PC-3 (cell line): ENCODE data around the gene SLC25A39. TPM values are rescaled to one million over a fixed set of nuclear protein-coding genes. Genes with fewer than 3 reads are reported as not detected.

Source experiments
- ATAC-seq: fragments of 200-7000 bp; cut with Tn5 transposase; 2 replicates; pipeline ENCODE4 v1.9.1; 2020; ENCODE audit warnings: mild to moderate bottlenecking, moderate library complexity
- BruUV-seq: library from RNA; stranded (reverse); fragments of 400-500 nt; replicated peaks from 2 replicates; lab custom pipeline; 2021; lab: Mats Ljungman, UMichigan
- CTCF ChIA-PET: fragments of 300-600 bp; sonication (Branson Sonifier 250); formaldehyde crosslinking; loops from one replicate; lab custom pipeline; 2022; ENCODE audit warnings: antibody characterized with exemption; lab: Charles Lee
- POLR2A ChIA-PET: fragments of 300-600 bp; sonication (Branson Sonifier 250); formaldehyde crosslinking; loops from one replicate; lab custom pipeline; 2022; ENCODE audit warnings: antibody characterized with exemption; ENCODE audit not compliant: unreplicated experiment; lab: Charles Lee
- DNase-seq: peaks from one replicate; pipeline ENCODE4 v3.0.0-alpha.2; 2015
- H2AFZ ChIP-seq: fragments of 300-600 bp; sonication (generic); 2 replicates; pipeline ENCODE4 v1.6.0; 2016; ENCODE audit warnings: antibody characterized with exemption, low read length
- H3F3A ChIP-seq: fragments of 300-600 bp; sonication (generic); one replicate; pipeline ENCODE4 v1.6.0; 2017; ENCODE audit warnings: antibody characterized with exemption, low read length, control low read depth, mild to moderate bottlenecking; ENCODE audit not compliant: unreplicated experiment
- H3K27ac ChIP-seq: fragments of 300-600 bp; sonication (generic); 2 replicates; pipeline ENCODE4 v1.5.1; 2016; ENCODE audit warnings: mild to moderate bottlenecking, low read length
- H3K27me3 ChIP-seq: fragments of 300-600 bp; sonication (generic); 2 replicates; pipeline ENCODE4 v1.6.1; 2016; ENCODE audit warnings: low read length, mixed read lengths
- H3K36me3 ChIP-seq: fragments of 300-600 bp; sonication (generic); 2 replicates; pipeline ENCODE4 v1.6.1; 2016; ENCODE audit warnings: low read depth, mixed run types, low read length, mixed read lengths
- H3K4me1 ChIP-seq: fragments of 300-600 bp; sonication (generic); 2 replicates; pipeline ENCODE4 v1.5.1; 2016; ENCODE audit warnings: low read length; ENCODE audit not compliant: insufficient read depth
- H3K4me2 ChIP-seq: fragments of 300-600 bp; sonication (generic); 2 replicates; pipeline ENCODE4 v1.6.0; 2016; ENCODE audit warnings: low read length
- H3K4me3 ChIP-seq: fragments of 300-600 bp; sonication (generic); 2 replicates; pipeline ENCODE4 v1.5.1; 2016; ENCODE audit warnings: mild to moderate bottlenecking, low read length, mixed read lengths
- H3K79me2 ChIP-seq: fragments of 300-600 bp; sonication (generic); 2 replicates; pipeline ENCODE4 v1.6.1; 2017; ENCODE audit warnings: low read length, mixed read lengths
- H3K9ac ChIP-seq: fragments of 300-600 bp; sonication (generic); 2 replicates; pipeline ENCODE4 v1.6.0; 2016; ENCODE audit warnings: mild to moderate bottlenecking, low read length
- H3K9me2 ChIP-seq: fragments of 300-600 bp; sonication (generic); replicated peaks from 2 replicates; pipeline ENCODE4 v1.6.1; 2016; ENCODE audit warnings: mixed run types, low read length, mixed read lengths
- H3K9me3 ChIP-seq: fragments of 300-600 bp; sonication (generic); 2 replicates; pipeline ENCODE4 v1.6.1; 2016; ENCODE audit warnings: low read length, mixed read lengths
- H4K20me1 ChIP-seq: fragments of 300-600 bp; sonication (generic); 2 replicates; pipeline ENCODE4 v1.6.1; 2016; ENCODE audit warnings: low read length, mixed read lengths
- EZH2 ChIP-seq: fragments of 300-600 bp; sonication (generic); IDR thresholded peaks from one replicate; pipeline ENCODE4 v1.6.1; 2017; ENCODE audit warnings: antibody characterized with exemption, mild to moderate bottlenecking, low read length; ENCODE audit not compliant: unreplicated experiment
- EZH2phosphoT487 ChIP-seq: fragments of 300-600 bp; sonication (generic); IDR thresholded peaks from 2 replicates; pipeline ENCODE4 v1.6.1; 2018; ENCODE audit warnings: mild to moderate bottlenecking, antibody characterized with exemption, low read length, borderline replicate concordance
- intact Hi-C: fragments of 100-400 bp; cut with micrococcal nuclease; formaldehyde crosslinking; loops from 2 replicates; pipeline ENCODE4 v1.9.0; 2023
- total RNA-seq: library from RNA; depleted of rRNA; stranded (reverse); fragments of >200 nt; gene quantifications from 2 replicates; pipeline ENCODE4 v1.2.3, GENCODE V29; 2014
- TF ChIP-seq, protein P1 (sequence below): fragments of 300-600 bp; sonication (generic); conservative IDR thresholded peaks from 2 replicates; pipeline ENCODE4 v1.5.1; 2017; ENCODE audit warnings: antibody characterized with exemption, low read depth, mild to moderate bottlenecking, low read length

Gene SLC25A39
- total RNA-seq, 1 experiment from 2014 or later, result 726 TPM

DNA sequence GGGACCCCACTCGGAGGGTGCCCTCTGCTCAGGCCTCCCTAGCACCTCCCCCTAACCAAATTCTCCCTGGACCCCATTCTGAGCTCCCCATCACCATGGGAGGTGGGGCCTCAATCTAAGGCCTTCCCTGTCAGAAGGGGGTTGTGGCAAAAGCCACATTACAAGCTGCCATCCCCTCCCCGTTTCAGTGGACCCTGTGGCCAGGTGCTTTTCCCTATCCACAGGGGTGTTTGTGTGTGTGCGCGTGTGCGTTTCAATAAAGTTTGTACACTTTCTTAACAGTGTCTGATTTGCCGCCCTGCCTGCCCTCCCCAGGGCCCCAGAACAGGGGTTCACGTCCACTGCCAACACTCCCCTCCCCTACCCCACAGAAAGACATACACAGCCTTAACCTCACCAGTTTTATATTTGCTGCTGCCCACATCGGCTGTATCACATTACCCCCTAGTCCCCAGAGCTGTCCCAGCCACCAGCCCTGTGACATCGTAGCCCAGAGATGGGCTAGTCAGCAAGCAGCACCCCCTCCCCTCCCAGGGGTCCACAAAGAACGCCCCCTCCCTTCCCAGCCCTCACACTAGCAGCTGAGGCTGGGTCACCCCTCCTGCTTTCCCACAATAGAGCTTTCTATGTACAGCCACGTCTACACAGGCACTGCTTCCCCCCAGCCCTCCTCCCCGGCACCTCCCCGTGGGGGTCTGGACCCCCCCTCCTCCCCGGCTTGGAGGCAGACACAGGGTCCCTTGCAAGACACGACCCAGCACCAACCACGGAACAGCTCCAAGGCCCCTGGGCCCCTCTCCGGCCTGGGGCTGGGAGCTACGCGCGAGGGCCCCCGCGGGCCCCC lies 28.4 kb upstream of the SLC25A39 start:
- ChIA-PET CTCF (no interaction called here), POLR2A (interaction anchor here (0.5 kb wide), 1 partner anchor 334 kb away, joined by 3 read pairs; no protein-coding TSS in a partner anchor)
- peaks cover 13% of the 10 kb centered on the region; the same call in 1 of the 2 replicates for H3K36me3 ChIP-seq
- DNase-seq (no peak), ATAC-seq (no peak)
- no peaks in the 10 kb centered on the region for H3K4me1 ChIP-seq
- no peaks in the 10 kb centered on the region for H3F3A ChIP-seq
- H3K4me2 ChIP-seq, result no peak overlapping the region
- H3K4me3 ChIP-seq, result no peak overlapping the region
- H3K9me2 ChIP-seq, result no peaks in the 10 kb centered on the region
- H3K27ac ChIP-seq, result no peak overlapping the region
- no peaks in the 10 kb centered on the region for H3K9me3 ChIP-seq
- H3K27me3 ChIP-seq, result no peaks in the 10 kb centered on the region
- no peaks in the 10 kb centered on the region for H4K20me1 ChIP-seq
- H3K79me2 ChIP-seq, result no peaks in the 10 kb centered on the region
- H2AFZ ChIP-seq, result no peak overlapping the region
- intact Hi-C loops, result no loop called here
- BruUV-seq, result no TSS peak
- no peak overlapping the region for H3K9ac ChIP-seq
- TF ChIP-seq, protein P1, sequence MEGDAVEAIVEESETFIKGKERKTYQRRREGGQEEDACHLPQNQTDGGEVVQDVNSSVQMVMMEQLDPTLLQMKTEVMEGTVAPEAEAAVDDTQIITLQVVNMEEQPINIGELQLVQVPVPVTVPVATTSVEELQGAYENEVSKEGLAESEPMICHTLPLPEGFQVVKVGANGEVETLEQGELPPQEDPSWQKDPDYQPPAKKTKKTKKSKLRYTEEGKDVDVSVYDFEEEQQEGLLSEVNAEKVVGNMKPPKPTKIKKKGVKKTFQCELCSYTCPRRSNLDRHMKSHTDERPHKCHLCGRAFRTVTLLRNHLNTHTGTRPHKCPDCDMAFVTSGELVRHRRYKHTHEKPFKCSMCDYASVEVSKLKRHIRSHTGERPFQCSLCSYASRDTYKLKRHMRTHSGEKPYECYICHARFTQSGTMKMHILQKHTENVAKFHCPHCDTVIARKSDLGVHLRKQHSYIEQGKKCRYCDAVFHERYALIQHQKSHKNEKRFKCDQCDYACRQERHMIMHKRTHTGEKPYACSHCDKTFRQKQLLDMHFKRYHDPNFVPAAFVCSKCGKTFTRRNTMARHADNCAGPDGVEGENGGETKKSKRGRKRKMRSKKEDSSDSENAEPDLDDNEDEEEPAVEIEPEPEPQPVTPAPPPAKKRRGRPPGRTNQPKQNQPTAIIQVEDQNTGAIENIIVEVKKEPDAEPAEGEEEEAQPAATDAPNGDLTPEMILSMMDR, result no peak
- TF ChIP-seq EZH2phosphoT487, result no peak
- TF ChIP-seq EZH2, result no peak

DNA sequence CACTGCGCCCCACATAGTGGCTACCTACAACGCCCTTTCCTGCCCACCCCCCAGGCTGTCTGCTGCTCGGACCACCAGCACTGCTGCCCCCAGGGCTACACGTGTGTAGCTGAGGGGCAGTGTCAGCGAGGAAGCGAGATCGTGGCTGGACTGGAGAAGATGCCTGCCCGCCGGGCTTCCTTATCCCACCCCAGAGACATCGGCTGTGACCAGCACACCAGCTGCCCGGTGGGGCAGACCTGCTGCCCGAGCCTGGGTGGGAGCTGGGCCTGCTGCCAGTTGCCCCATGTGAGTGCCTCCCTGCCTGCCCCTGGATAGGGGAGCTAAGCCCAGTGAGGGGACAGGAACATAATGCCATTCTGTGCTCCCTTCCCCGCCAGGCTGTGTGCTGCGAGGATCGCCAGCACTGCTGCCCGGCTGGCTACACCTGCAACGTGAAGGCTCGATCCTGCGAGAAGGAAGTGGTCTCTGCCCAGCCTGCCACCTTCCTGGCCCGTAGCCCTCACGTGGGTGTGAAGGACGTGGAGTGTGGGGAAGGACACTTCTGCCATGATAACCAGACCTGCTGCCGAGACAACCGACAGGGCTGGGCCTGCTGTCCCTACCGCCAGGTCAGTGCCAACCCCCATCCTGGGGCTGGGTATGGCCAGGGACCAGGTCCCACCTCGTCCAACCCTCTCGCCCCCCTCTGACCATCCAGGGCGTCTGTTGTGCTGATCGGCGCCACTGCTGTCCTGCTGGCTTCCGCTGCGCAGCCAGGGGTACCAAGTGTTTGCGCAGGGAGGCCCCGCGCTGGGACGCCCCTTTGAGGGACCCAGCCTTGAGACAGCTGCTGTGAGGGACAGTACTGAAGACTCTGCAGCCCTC lies 27.6 kb upstream of the SLC25A39 start:
- DNase-seq, result no peak
- TF ChIP-seq EZH2 (no peak), EZH2phosphoT487 (no peak)
- TF ChIP-seq, protein P1, result no peak
- Histone ChIP-seq H3K9ac (no peak overlapping the region), H2AFZ (no peak overlapping the region), H3K27ac (no peak overlapping the region), H3K9me3 (no peaks in the 10 kb centered on the region), H3K4me1 (no peaks in the 10 kb centered on the region), H3K9me2 (no peaks in the 10 kb centered on the region), H4K20me1 (no peaks in the 10 kb centered on the region), H3K4me2 (no peak overlapping the region), H3F3A (no peaks in the 10 kb centered on the region), H3K79me2 (no peaks in the 10 kb centered on the region), H3K36me3 (peaks cover 13% of the 10 kb centered on the region; the same call in 1 of the 2 replicates), H3K27me3 (no peaks in the 10 kb centered on the region), H3K4me3 (no peak overlapping the region)
- intact Hi-C loops, result no loop called here
- CTCF ChIA-PET, result interaction anchor here (0.8 kb wide), 1 partner anchor 9 kb away, joined by 3 read pairs; no protein-coding TSS in a partner anchor
- POLR2A ChIA-PET, result no interaction called here
- no peak for ATAC-seq
- BruUV-seq, result TSS peak; percentile 45
